GM04503 (cell line): Measurements from ENCODE around the gene PRPH.
"Not testable (repeated sequence)": the region's sequence is repeated elsewhere in the genome, so short reads cannot be mapped to it uniquely, and the experiment has no call there.

Source experiments
- DNase-seq: peaks from one replicate; pipeline ENCODE4 v3.0.0-alpha.2; 2012; ENCODE audit warnings: low read depth

PRPH gene

GRCh38 chr12:49333778-49334177 lies 38.8 kb downstream of the PRPH start:
- DNase-seq: not testable (repeated sequence)

GRCh38 chr12:49334226-49334625 lies 39.3 kb downstream of the PRPH start:
- no peak for DNase-seq

- DNase-seq: no peak
Measured at GRCh38 chr12:49334681-49335080, 39.7 kb downstream of the PRPH start.

- no peak for DNase-seq
Measured at GRCh38 chr12:49335118-49335954, 40.4 kb downstream of the PRPH start.

GRCh38 chr12:49335955-49336644 lies 41.2 kb downstream of the PRPH start:
- DNase-seq: no peak

- DNase-seq: no peak
Measured at GRCh38 chr12:49336645-49337584, 42.0 kb downstream of the PRPH start, which contains the start of gene C1QL4. TSS of gene C1QL4 (minus strand) at chr12:49337188. CDS start at chr12:49336477, 711 bp downstream.

- no peak for DNase-seq
Measured at GRCh38 chr12:49338830-49339463, 44.0 kb downstream of the PRPH start.

GRCh38 chr12:49339464-49339861 lies 44.5 kb downstream of the PRPH start:
- no peak for DNase-seq

GRCh38 chr12:49340095-49340870 lies 45.3 kb downstream of the PRPH start:
- no peak for DNase-seq

- no peak for DNase-seq
Measured at GRCh38 chr12:49340971-49341776, 46.2 kb downstream of the PRPH start.

- no peak for DNase-seq
Measured at GRCh38 chr12:49341777-49342065, 46.8 kb downstream of the PRPH start.

GRCh38 chr12:49342066-49342913 lies 47.3 kb downstream of the PRPH start:
- DNase-seq: no peak

- no peak for DNase-seq
Measured at GRCh38 chr12:49342914-49343731, 48.2 kb downstream of the PRPH start.

GRCh38 chr12:49344486-49345050 lies 49.6 kb downstream of the PRPH start:
- DNase-seq: no peak

GRCh38 chr12:49345051-49345824 lies 50.3 kb downstream of the PRPH start:
- DNase-seq: no peak

- DNase-seq: no peak
Measured at GRCh38 chr12:49345825-49346658, 51.1 kb downstream of the PRPH start.
